Endodermal cell (in vitro differentiated cells): ENCODE measurements around the gene PPDPF. TPM values are rescaled to one million over a fixed set of nuclear protein-coding genes. Genes with fewer than 3 reads are reported as not detected.

Experiments used
- DNase-seq: peaks from one replicate; pipeline ENCODE4 v3.0.0-alpha.2; 2017
- H3K27ac ChIP-seq: 2 replicates; pipeline ENCODE4 v1.5.1; 2013; ENCODE audit warnings: mild to moderate bottlenecking, low read depth, low read length, moderate library complexity
- H3K27me3 ChIP-seq: 2 replicates; pipeline ENCODE4 v1.6.1; 2013; ENCODE audit warnings: mild to moderate bottlenecking, low read length, moderate library complexity; ENCODE audit not compliant: insufficient read depth, control insufficient read depth, poor library complexity, severe bottlenecking
- H3K36me3 ChIP-seq: 2 replicates; pipeline ENCODE4 v1.7.0; 2013; ENCODE audit warnings: mild to moderate bottlenecking, low read length, moderate library complexity; ENCODE audit not compliant: control insufficient read depth, insufficient read depth
- H3K4me1 ChIP-seq: one replicate; pipeline ENCODE4 v1.7.0; 2013; ENCODE audit warnings: low read length; ENCODE audit not compliant: control insufficient read depth, insufficient read depth
- H3K4me3 ChIP-seq: 2 replicates; pipeline ENCODE4 v1.5.1; 2013; ENCODE audit warnings: mild to moderate bottlenecking, low read length, moderate library complexity
- H3K9ac ChIP-seq: 2 replicates; pipeline ENCODE4 v1.6.1; 2013; ENCODE audit warnings: mild to moderate bottlenecking, low read length, moderate library complexity; ENCODE audit not compliant: poor library complexity, severe bottlenecking; ENCODE audit errors: extremely low read depth
- H3K9me3 ChIP-seq: 2 replicates; pipeline ENCODE4 v1.6.1; 2013; ENCODE audit warnings: mild to moderate bottlenecking, low read length, moderate library complexity; ENCODE audit not compliant: control insufficient read depth
- H3K27ac Mint-ChIP-seq: 2 replicates; pipeline ENCODE4 v1.8.0; 2020; ENCODE audit warnings: mixed read lengths
- H3K27me3 Mint-ChIP-seq: 2 replicates; pipeline ENCODE4 v1.8.0; 2021; ENCODE audit warnings: mild to moderate bottlenecking, mixed read lengths; ENCODE audit not compliant: insufficient read depth
- H3K36me3 Mint-ChIP-seq: 2 replicates; pipeline ENCODE4 v1.8.0; 2020; ENCODE audit warnings: low read depth, mixed read lengths
- H3K4me1 Mint-ChIP-seq: 2 replicates; pipeline ENCODE4 v1.8.0; 2020; ENCODE audit warnings: mixed read lengths
- H3K4me3 Mint-ChIP-seq: 2 replicates; pipeline ENCODE4 v1.8.0; 2020; ENCODE audit warnings: mild to moderate bottlenecking, moderate library complexity, mixed read lengths
- H3K9me3 Mint-ChIP-seq: 2 replicates; pipeline ENCODE4 v1.8.0; 2020; ENCODE audit warnings: mild to moderate bottlenecking, mixed read lengths
- WGBS, 2 experiments: methylation state at CpG; one replicate each; pipeline versions ENCODE4 v1.1.5 to v1.1.7; 2013; ENCODE audit warnings: missing lambda C conversion rate in 2 of 2, mixed read lengths in 1 of 2; ENCODE audit not compliant: insufficient coverage in 1 of 2, insufficient read length in 1 of 2; 5-methylcytosine and 5-hydroxymethylcytosine counted together
- total RNA-seq, 2 donors: library from RNA; stranded (reverse); fragmentation: NEBNext Ultra II Directional in 1 of 2; extraction: Animal tissue kit (Norgen Biotek cat#: 25700) in 1 of 2; gene quantifications; 2 replicates in 1 of 2; 3 replicates in 1 of 2; pipeline ENCODE4 v1.2.1, GENCODE V29; 2021
- TF ChIP-seq, protein P1 (sequence below): fragments of 200-600 bp; sonication (generic); conservative IDR thresholded peaks from 2 replicates; pipeline ENCODE4 v1.5.0; 2021; ENCODE audit warnings: antibody characterized with exemption, mild to moderate bottlenecking

PPDPF gene
- total RNA-seq, 2 donors from 2014 or later = 247 to 296 TPM

DNA sequence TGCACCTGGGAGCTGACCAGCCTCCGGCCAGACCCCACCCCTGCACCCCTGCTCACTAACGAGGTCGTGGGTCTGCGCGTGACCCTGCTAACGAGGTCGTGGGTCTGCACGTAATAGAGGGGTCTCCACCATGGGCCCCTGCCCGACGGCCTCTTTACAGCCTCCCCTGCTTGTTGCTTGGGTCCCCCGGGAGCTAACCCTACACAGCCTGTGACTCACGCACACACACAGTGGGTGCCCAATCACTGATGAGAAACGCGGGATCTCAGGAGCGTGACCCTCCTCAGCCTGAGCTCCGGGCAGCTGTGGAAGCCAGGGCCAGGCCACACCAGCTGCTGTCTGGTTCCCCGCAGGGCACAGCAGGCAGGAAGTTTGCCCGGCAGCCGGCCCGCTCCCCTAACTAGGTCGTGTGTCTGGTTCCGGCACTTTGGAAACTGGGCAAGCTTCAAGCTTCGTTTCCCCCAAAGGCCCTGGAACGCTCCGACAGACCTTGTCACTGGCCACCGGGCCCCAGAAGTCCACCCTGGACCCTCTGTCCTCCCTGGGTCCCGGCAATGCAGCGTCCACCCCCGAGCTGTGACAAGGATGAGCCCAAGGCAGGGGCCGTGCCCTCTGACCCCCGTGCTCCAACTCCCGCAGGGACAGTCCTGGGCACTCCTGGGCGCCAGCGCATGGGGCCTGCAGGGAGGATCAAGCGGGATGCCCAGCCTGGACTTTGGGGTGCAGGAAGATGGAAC lies 15.8 kb downstream of the PPDPF start:
- Histone ChIP-seq H3K4me3 (no peak overlapping the region), H3K36me3 (no peaks in the 10 kb centered on the region), H3K4me1 (no peaks in the 10 kb centered on the region), H3K9ac (no peak overlapping the region), H3K27ac (no peak overlapping the region), H3K9me3 (no peaks in the 10 kb centered on the region), H3K27me3 (no peaks in the 10 kb centered on the region)
- H3K4me1 Mint-ChIP-seq = no peaks in the 10 kb centered on the region
- no peaks in the 10 kb centered on the region for H3K36me3 Mint-ChIP-seq
- TF ChIP-seq, protein P1, sequence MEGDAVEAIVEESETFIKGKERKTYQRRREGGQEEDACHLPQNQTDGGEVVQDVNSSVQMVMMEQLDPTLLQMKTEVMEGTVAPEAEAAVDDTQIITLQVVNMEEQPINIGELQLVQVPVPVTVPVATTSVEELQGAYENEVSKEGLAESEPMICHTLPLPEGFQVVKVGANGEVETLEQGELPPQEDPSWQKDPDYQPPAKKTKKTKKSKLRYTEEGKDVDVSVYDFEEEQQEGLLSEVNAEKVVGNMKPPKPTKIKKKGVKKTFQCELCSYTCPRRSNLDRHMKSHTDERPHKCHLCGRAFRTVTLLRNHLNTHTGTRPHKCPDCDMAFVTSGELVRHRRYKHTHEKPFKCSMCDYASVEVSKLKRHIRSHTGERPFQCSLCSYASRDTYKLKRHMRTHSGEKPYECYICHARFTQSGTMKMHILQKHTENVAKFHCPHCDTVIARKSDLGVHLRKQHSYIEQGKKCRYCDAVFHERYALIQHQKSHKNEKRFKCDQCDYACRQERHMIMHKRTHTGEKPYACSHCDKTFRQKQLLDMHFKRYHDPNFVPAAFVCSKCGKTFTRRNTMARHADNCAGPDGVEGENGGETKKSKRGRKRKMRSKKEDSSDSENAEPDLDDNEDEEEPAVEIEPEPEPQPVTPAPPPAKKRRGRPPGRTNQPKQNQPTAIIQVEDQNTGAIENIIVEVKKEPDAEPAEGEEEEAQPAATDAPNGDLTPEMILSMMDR = no peak
- DNase-seq = no peak
- no peaks in the 10 kb centered on the region for H3K27me3 Mint-ChIP-seq
- no peak overlapping the region for H3K27ac Mint-ChIP-seq
- H3K9me3 Mint-ChIP-seq = no peaks in the 10 kb centered on the region
- WGBS, 2 experiments = 88 to 91% methylated on average over 21 to 35 of the region's 35 CpGs
- H3K4me3 Mint-ChIP-seq = no peak overlapping the region

DNA sequence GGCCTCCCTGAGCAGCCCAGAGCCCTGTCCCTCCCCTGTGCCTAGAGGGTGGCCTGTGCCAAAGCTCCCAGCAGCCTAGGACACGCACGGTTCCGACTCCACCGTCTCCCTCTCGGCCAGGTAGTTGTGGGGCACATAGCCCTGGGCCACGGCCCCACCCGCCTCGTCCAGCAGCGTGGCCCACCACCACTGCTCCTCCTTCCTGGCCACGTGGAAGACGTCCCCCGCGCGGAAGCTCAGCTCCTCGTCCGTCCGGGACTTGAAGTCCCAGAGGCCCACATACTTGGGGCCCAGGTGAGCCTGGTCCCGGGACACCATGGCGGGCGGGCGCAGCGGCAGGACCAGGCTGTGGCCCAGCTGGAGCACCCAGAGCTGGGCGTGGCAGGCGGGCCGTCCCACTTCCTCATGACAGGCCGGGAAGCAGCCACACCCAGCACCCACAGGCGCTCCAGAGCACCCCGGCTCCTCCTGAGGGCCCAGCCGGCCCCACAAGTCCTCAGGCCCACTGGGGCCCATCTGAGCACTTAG lies 16.5 kb downstream of the PPDPF start, which contains the start of gene PTK6:
Gene PTK6, minus strand, starts transcription at position 380 of the 528 bp plus-strand sequence. Its CDS starts 62 bp downstream, at position 318.
- H3K9ac ChIP-seq = no peak within 1 kb of the TSS

DNA sequence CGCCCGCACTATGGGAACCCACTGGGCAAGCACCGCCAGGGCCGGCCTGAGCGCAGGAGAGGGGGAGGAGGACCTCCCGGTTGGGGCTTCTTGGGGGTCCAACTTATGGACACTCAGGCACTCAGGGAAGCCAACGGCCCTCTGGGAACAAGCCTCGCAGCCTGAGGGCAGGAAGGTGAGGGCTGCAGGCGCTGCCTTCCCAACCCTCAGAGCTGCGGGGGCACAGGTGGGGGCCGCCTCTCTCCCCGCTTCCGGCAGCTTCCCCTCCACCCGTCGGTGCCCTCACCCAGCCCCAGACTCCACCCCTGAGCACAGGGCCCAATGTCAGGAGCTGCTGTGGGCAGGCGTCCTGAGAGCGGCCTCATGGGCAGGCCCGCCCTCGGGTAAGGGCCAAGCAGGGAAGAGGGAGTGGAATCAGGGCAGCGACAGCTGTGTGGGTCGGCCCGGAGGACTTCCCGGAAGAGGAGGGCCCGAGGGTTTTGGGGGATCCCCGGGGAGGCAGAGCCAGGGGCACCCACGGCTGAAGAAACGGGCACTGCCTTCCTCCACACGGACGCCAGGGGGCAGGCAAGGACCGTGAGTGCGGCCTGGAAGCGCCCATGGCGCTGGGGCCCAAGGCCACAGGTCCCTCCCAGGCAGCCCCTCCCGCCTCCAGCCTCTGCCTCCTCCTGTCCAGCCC lies 17.1 kb downstream of the PPDPF start:
- H3K36me3 Mint-ChIP-seq = no peaks in the 10 kb centered on the region
- peak; percentile 95 for DNase-seq
- Histone ChIP-seq H3K9ac (no peak overlapping the region), H3K27me3 (no peaks in the 10 kb centered on the region), H3K9me3 (no peaks in the 10 kb centered on the region), H3K36me3 (no peaks in the 10 kb centered on the region), H3K4me3 (no peak overlapping the region), H3K27ac (no peak overlapping the region), H3K4me1 (no peaks in the 10 kb centered on the region)
- TF ChIP-seq, protein P1 = peak; percentile 99
- no peaks in the 10 kb centered on the region for H3K9me3 Mint-ChIP-seq
- H3K27me3 Mint-ChIP-seq = no peaks in the 10 kb centered on the region
- 33 to 38% methylated on average over 20 to 34 of the region's 34 CpGs for WGBS, 2 experiments
- H3K4me1 Mint-ChIP-seq = no peaks in the 10 kb centered on the region
- no peak overlapping the region for H3K27ac Mint-ChIP-seq
- H3K4me3 Mint-ChIP-seq = peak overlapping the region; percentile 41

More for the DNA sequence above, 16.5 kb downstream of the PPDPF start, which contains the start of gene PTK6:
- no peak for DNase-seq
- TF ChIP-seq, protein P1 = no peak
- Histone ChIP-seq H3K9me3 (no peaks in the 10 kb centered on the region), H3K4me1 (no peaks in the 10 kb centered on the region), H3K36me3 (no peaks in the 10 kb centered on the region), H3K27me3 (no peaks in the 10 kb centered on the region), H3K4me3 (no peak within 1 kb of the TSS), H3K27ac (no peak within 1 kb of the TSS)
- H3K9me3 Mint-ChIP-seq = no peaks in the 10 kb centered on the region
- no peaks in the 10 kb centered on the region for H3K4me1 Mint-ChIP-seq
- H3K4me3 Mint-ChIP-seq = peak within 1 kb of the TSS; percentile 41
- no peaks in the 10 kb centered on the region for H3K27me3 Mint-ChIP-seq
- no peaks in the 10 kb centered on the region for H3K36me3 Mint-ChIP-seq
- 94 to 97% methylated on average over 8 to 29 of the region's 29 CpGs for WGBS, 2 experiments
- H3K27ac Mint-ChIP-seq = no peak within 1 kb of the TSS
